H1 (cell line): ENCODE results near the gene ABI3BP. TPM values are rescaled to one million over a fixed set of nuclear protein-coding genes. Genes with fewer than 3 reads are reported as not detected.

ENCODE experiments used
- CTCF ChIA-PET: fragments of 300-600 bp; sonication (Branson Sonifier 250); formaldehyde crosslinking; loops from one replicate; lab custom pipeline; 2021; ENCODE audit not compliant: partially characterized antibody; lab: Charles Lee
- POLR2A ChIA-PET: fragments of 300-600 bp; sonication (Branson Sonifier 250); formaldehyde crosslinking; loops from one replicate; lab custom pipeline; 2021; ENCODE audit warnings: inconsistent platforms; ENCODE audit not compliant: partially characterized antibody; lab: Charles Lee
- DNase-seq, 2 experiments: peaks; one replicate each; pipeline versions ENCODE4 v3.0.0 to v3.0.0-alpha.2; 2010 to 2022; ENCODE audit warnings: low spot score in 2 of 2, low read depth in 1 of 2, mixed read lengths in 1 of 2
- FAIRE-seq: peaks from 2 replicates; lab custom pipeline; 2011; peaks lifted over from hg19 to GRCh38; lab: Jason Lieb, UNC
- H2AFZ ChIP-seq: 2 replicates; pipeline ENCODE4 v1.8.1; 2012; ENCODE audit warnings: low read length, inconsistent platforms
- H2AK5ac ChIP-seq: 2 replicates; pipeline ENCODE4 v1.6.1; 2013; ENCODE audit warnings: low read depth, low read length
- H2BK120ac ChIP-seq: replicated peaks from 2 replicates; pipeline ENCODE3; 2013; ENCODE audit warnings: low read depth, low read length, inconsistent platforms
- H2BK12ac ChIP-seq: 2 replicates; pipeline ENCODE4 v1.6.1; 2013; ENCODE audit warnings: low read depth, low read length
- H2BK15ac ChIP-seq: 2 replicates; pipeline ENCODE4 v1.6.1; 2013; ENCODE audit warnings: low read length
- H2BK20ac ChIP-seq: 2 replicates; pipeline ENCODE4 v1.6.1; 2013; ENCODE audit warnings: low read length
- H2BK5ac ChIP-seq: 2 replicates; pipeline ENCODE4 v1.6.1; 2013; ENCODE audit warnings: low read depth, low read length
- H3K14ac ChIP-seq: 2 replicates; pipeline ENCODE4 v1.6.1; 2013; ENCODE audit warnings: inconsistent platforms; ENCODE audit not compliant: insufficient read length
- H3K18ac ChIP-seq: 2 replicates; pipeline ENCODE4 v1.6.1; 2013; ENCODE audit warnings: low read length; ENCODE audit errors: extremely low read depth
- H3K23ac ChIP-seq: 2 replicates; pipeline ENCODE4 v1.6.1; 2013; ENCODE audit warnings: inconsistent platforms; ENCODE audit not compliant: insufficient read length
- H3K23me2 ChIP-seq: 2 replicates; pipeline ENCODE4 v1.6.1; 2013; ENCODE audit warnings: low read depth, low read length
- H3K27ac ChIP-seq: 2 replicates; pipeline ENCODE4 v1.6.1; 2011; ENCODE audit warnings: low read depth, low read length, inconsistent platforms
- H3K27me3 ChIP-seq, 4 experiments: replicated peaks in 1 of 4; 1 replicate in 1 of 4; 2 replicates in 3 of 4; pipeline versions ENCODE4 v1.6.1 to v1.8.1; 2011 to 2013; ENCODE audit warnings: low read length in 3 of 4, mild to moderate bottlenecking in 3 of 4, inconsistent platforms in 2 of 4, mixed read lengths in 2 of 4, moderate library complexity in 1 of 4; ENCODE audit not compliant: control insufficient read depth in 3 of 4, insufficient read depth in 3 of 4; ENCODE audit errors: extremely low read depth in 1 of 4
- H3K36me3 ChIP-seq, 4 experiments: 2 replicates each; pipeline versions ENCODE4 v1.6.1 to v1.8.1; 2011 to 2013; ENCODE audit warnings: mild to moderate bottlenecking in 4 of 4, low read length in 3 of 4, moderate library complexity in 2 of 4, control low read depth in 1 of 4, inconsistent platforms in 1 of 4; ENCODE audit not compliant: insufficient read depth in 4 of 4, control insufficient read depth in 2 of 4
- H3K4ac ChIP-seq: replicated peaks from 2 replicates; pipeline ENCODE3; 2013; ENCODE audit warnings: low read length, low read depth, mixed read lengths, inconsistent platforms; ENCODE audit not compliant: insufficient read length
- H3K4me1 ChIP-seq, 4 experiments: replicated peaks in 1 of 4; 1 replicate in 1 of 4; 2 replicates in 3 of 4; pipeline versions ENCODE4 v1.6.1 to v1.8.1; 2011 to 2013; ENCODE audit warnings: low read length in 3 of 4, inconsistent platforms in 2 of 4, mixed read lengths in 1 of 4; ENCODE audit not compliant: insufficient read depth in 4 of 4, control insufficient read depth in 3 of 4
- H3K4me2 ChIP-seq, 2 experiments: 2 replicates each; pipeline versions ENCODE4 v1.6.1 to v1.8.1; 2011 to 2013; ENCODE audit warnings: low read depth in 2 of 2, low read length in 2 of 2, control low read depth in 1 of 2, inconsistent platforms in 1 of 2, mild to moderate bottlenecking in 1 of 2; ENCODE audit not compliant: insufficient read depth in 1 of 2
- H3K4me3 ChIP-seq, 4 experiments: fragments of 200-600, 300-600 bp in 1 of 4; sonication (generic), shearing (Covaris generic), sonication (Bioruptor Twin) in 1 of 4; 2 replicates each; pipeline versions ENCODE4 v1.5.1 to v1.8.1; 2011 to 2016; ENCODE audit warnings: low read length in 4 of 4, low read depth in 3 of 4, control low read depth in 2 of 4, inconsistent platforms in 2 of 4, mild to moderate bottlenecking in 2 of 4, mixed read lengths in 1 of 4, moderate library complexity in 1 of 4; ENCODE audit not compliant: insufficient read depth in 2 of 4; ENCODE audit errors: extremely low read depth in 1 of 4
- H3K56ac ChIP-seq: replicated peaks from 2 replicates; pipeline ENCODE3; 2013; ENCODE audit warnings: low read depth, mild to moderate bottlenecking, mixed read lengths, low read length, inconsistent platforms; ENCODE audit not compliant: insufficient read length
- H3K79me1 ChIP-seq: 2 replicates; pipeline ENCODE4 v1.6.1; 2013; ENCODE audit warnings: low read depth, low read length, control low read depth
- H3K79me2 ChIP-seq, 2 experiments: 2 replicates each; pipeline versions ENCODE4 v1.6.1 to v1.8.1; 2012 to 2013; ENCODE audit warnings: low read length in 2 of 2, mild to moderate bottlenecking in 2 of 2, inconsistent platforms in 1 of 2; ENCODE audit not compliant: insufficient read depth in 2 of 2, control insufficient read depth in 1 of 2
- H3K9ac ChIP-seq, 4 experiments: replicated peaks in 1 of 4; 1 replicate in 1 of 4; 2 replicates in 3 of 4; pipeline versions ENCODE4 v1.6.1 to v1.8.1; 2011 to 2013; ENCODE audit warnings: low read depth in 3 of 4, low read length in 3 of 4, control low read depth in 2 of 4, mild to moderate bottlenecking in 2 of 4, moderate library complexity in 2 of 4, inconsistent platforms in 1 of 4; ENCODE audit errors: extremely low read depth in 1 of 4
- H3K9me3 ChIP-seq, 2 experiments: 2 replicates each; pipeline versions ENCODE4 v1.6.1 to v1.8.1; 2012 to 2013; ENCODE audit warnings: mild to moderate bottlenecking in 2 of 2, moderate library complexity in 2 of 2, control low read depth in 1 of 2, inconsistent platforms in 1 of 2, low read depth in 1 of 2, low read length in 1 of 2, mixed read lengths in 1 of 2; ENCODE audit not compliant: insufficient read depth in 2 of 2
- H4K20me1 ChIP-seq, 2 experiments: replicated peaks in 1 of 2; 2 replicates each; pipeline versions ENCODE3 to v1.8.1; 2011 to 2013; ENCODE audit warnings: inconsistent platforms in 2 of 2, low read length in 2 of 2, mild to moderate bottlenecking in 1 of 2; ENCODE audit not compliant: insufficient read depth in 2 of 2, control insufficient read depth in 1 of 2
- H4K5ac ChIP-seq: 2 replicates; pipeline ENCODE4 v1.6.1; 2013; ENCODE audit warnings: low read length, low read depth, mixed read lengths, inconsistent platforms; ENCODE audit not compliant: insufficient read length
- H4K8ac ChIP-seq: 2 replicates; pipeline ENCODE4 v1.8.0; 2013; ENCODE audit warnings: mild to moderate bottlenecking, moderate library complexity, low read length, inconsistent platforms; ENCODE audit not compliant: insufficient read depth; ENCODE audit errors: extremely low read depth
- H4K91ac ChIP-seq: replicated peaks from 2 replicates; pipeline ENCODE3; 2013; ENCODE audit warnings: low read length, mixed read lengths, inconsistent platforms; ENCODE audit not compliant: insufficient read length
- BCL11A ChIP-seq, 2 experiments: IDR thresholded peaks; one replicate each; pipeline ENCODE4 v1.6.1; 2011; ENCODE audit warnings: low read depth in 2 of 2, low read length in 2 of 2, mild to moderate bottlenecking in 2 of 2
- EZH2 ChIP-seq: fragments of 200-600 bp; sonication (generic); IDR thresholded peaks from 2 replicates; pipeline ENCODE4 v1.7.1; 2012; ENCODE audit warnings: low read depth, mild to moderate bottlenecking, moderate library complexity, low read length, inconsistent platforms; ENCODE audit not compliant: severe bottlenecking
- RAD21 ChIP-seq, 2 experiments: IDR thresholded peaks in 1 of 2; conservative IDR thresholded peaks in 1 of 2; 2 replicates each; pipeline ENCODE4 v1.6.1; 2011; ENCODE audit warnings: low read depth in 2 of 2, low read length in 2 of 2, improper control_type of control experiment in 1 of 2, inconsistent platforms in 1 of 2, mild to moderate bottlenecking in 1 of 2, moderate library complexity in 1 of 2
- SAP30 ChIP-seq: fragments of 300-600 bp; sonication (generic); IDR thresholded peaks from 2 replicates; pipeline ENCODE4 v1.7.1; 2012; ENCODE audit warnings: low read length, moderate library complexity, mild to moderate bottlenecking, inconsistent platforms; ENCODE audit not compliant: insufficient read depth, insufficient replicate concordance
- TBP ChIP-seq: IDR thresholded peaks from 2 replicates; pipeline ENCODE4 v1.6.1; 2011; ENCODE audit warnings: low read depth, low read length, improper control_type of control experiment
- WGBS, 2 experiments: shearing (Covaris generic) in 1 of 2; methylation state at CpG; one replicate each; pipeline versions ENCODE4 v1.1.6 to v1.1.7; 2013 to 2015; ENCODE audit warnings: low lambda C conversion rate in 2 of 2, mixed read lengths in 2 of 2, inconsistent platforms in 1 of 2, low coverage in 1 of 2, missing lambda C conversion rate in 1 of 2; ENCODE audit not compliant: insufficient replicate concordance in 2 of 2, insufficient coverage in 1 of 2, insufficient read length in 1 of 2; ENCODE audit errors: extremely low coverage in 1 of 2, missing lambda C conversion rate in 1 of 2; 5-methylcytosine and 5-hydroxymethylcytosine counted together
- polyA plus RNA-seq, 7 experiments: library from polyadenylated mRNA; depleted of rRNA in 3 of 7; stranded (reverse) in 5 of 7; unstranded in 2 of 7; fragments of >200 nt in 5 of 7; fragments of 200-250 nt in 2 of 7; gene quantifications; 1 replicate in 5 of 7; 2 replicates in 1 of 7; 4 replicates in 1 of 7; pipeline versions ENCODE4 v1.2.1 to v1.2.3, GENCODE V29; 2011 to 2013; ENCODE audit warnings: missing spikeins in 2 of 7, mixed read lengths in 2 of 7
- total RNA-seq: library from RNA; stranded (reverse); fragmentation: NEBNext Ultra II Directional; extraction: Animal tissue kit (Norgen Biotek cat#: 25700); gene quantifications from 2 replicates; pipeline ENCODE4 v1.2.1, GENCODE V29; 2021
- TF ChIP-seq, protein P1 (sequence below): IDR thresholded peaks from 2 replicates; pipeline ENCODE4 v1.6.1; 2011; ENCODE audit warnings: low read length, improper control_type of control experiment

The ABI3BP gene
- total and polyA plus RNA-seq, 2 of the 8 experiments (the other 6 are each of a cell fraction or from before 2014, with no cell fraction given): 0.08 to 0.32 TPM

DNA sequence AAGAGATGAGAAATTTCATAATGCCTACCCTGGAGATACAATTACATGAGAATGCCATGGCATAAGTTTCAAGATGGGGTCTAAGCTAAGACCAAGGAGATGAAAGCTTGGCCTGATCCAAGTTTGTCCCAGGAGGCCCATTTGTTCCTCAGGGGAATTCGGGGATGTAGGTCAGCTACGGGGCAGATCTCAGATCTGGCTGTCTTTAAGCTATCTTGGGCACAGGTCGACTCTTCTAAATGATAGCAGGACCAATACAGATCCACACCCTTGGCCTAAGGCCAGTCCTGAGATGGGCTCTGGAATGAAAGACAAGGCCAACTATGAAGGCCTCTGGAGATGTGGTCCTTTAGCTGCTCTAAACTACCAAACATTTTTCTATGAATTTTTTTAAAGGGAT, 16.6 kb downstream of the ABI3BP start:
- CTCF ChIA-PET: no interaction called here
- Histone ChIP-seq H3K4me2 (no peak overlapping the region), H3K4me3 (no peak overlapping the region), H4K5ac (no peak overlapping the region), H2BK5ac (no peak overlapping the region), H2BK12ac (no peak overlapping the region), H3K23ac (no peak overlapping the region), H3K14ac (no peak overlapping the region), H3K9me3 (no peaks in the 10 kb centered on the region), H3K79me2 (no peaks in the 10 kb centered on the region), H2BK120ac (no peak overlapping the region), H3K9ac (no peak overlapping the region), H3K18ac (no peak overlapping the region), H3K4ac (no peak overlapping the region), H3K23me2 (no peaks in the 10 kb centered on the region), H4K20me1 (no peaks in the 10 kb centered on the region), H2AK5ac (no peak overlapping the region), H2BK20ac (no peak overlapping the region), H2AFZ (no peak overlapping the region), H3K4me1 (no peaks in the 10 kb centered on the region), H2BK15ac (no peak overlapping the region), H4K91ac (no peak overlapping the region), H3K27me3 (peaks cover 0 to 1% (median 0%) of the 10 kb centered on the region in 4 experiments; a peak in 1 of 7 replicates), H3K36me3 (no peaks in the 10 kb centered on the region), H3K27ac (no peak overlapping the region), H4K8ac (no peak overlapping the region), H3K79me1 (no peaks in the 10 kb centered on the region), H3K56ac (no peak overlapping the region)
- DNase-seq (no peak), FAIRE-seq (no peak)
- POLR2A ChIA-PET: no interaction called here
- 93% methylated on average over 3 of the region's 3 CpGs; no CpG with 5 or more reads in 1 of the 2 experiments for WGBS, 2 experiments
- TF ChIP-seq, protein P1, sequence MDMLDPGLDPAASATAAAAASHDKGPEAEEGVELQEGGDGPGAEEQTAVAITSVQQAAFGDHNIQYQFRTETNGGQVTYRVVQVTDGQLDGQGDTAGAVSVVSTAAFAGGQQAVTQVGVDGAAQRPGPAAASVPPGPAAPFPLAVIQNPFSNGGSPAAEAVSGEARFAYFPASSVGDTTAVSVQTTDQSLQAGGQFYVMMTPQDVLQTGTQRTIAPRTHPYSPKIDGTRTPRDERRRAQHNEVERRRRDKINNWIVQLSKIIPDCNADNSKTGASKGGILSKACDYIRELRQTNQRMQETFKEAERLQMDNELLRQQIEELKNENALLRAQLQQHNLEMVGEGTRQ: no peak
- no peak for TF ChIP-seq SAP30
- no peak for TF ChIP-seq TBP
- no peak for TF ChIP-seq RAD21 (IDR thresholded peaks at IDR 0.05 in 1 of 2, conservative IDR thresholded peaks at IDR 0.05 in 1 of 2; ENCODE audit: low read depth in 2 of 2, low read length in 2 of 2)
- no peak for TF ChIP-seq EZH2
- TF ChIP-seq BCL11A (IDR thresholded peaks at IDR 0.05; ENCODE audit: low read depth in 2 of 2, low read length in 2 of 2): no peak
